ENCODE data around the gene DENND4C.
A peak's percentile ranks its signal among the peaks of the same experiment; 100 is the strongest.
"Not testable (repeated sequence)": the region's sequence is repeated elsewhere in the genome, so short reads cannot be mapped to it uniquely, and the experiment has no call there.

The DENND4C gene

DNA sequence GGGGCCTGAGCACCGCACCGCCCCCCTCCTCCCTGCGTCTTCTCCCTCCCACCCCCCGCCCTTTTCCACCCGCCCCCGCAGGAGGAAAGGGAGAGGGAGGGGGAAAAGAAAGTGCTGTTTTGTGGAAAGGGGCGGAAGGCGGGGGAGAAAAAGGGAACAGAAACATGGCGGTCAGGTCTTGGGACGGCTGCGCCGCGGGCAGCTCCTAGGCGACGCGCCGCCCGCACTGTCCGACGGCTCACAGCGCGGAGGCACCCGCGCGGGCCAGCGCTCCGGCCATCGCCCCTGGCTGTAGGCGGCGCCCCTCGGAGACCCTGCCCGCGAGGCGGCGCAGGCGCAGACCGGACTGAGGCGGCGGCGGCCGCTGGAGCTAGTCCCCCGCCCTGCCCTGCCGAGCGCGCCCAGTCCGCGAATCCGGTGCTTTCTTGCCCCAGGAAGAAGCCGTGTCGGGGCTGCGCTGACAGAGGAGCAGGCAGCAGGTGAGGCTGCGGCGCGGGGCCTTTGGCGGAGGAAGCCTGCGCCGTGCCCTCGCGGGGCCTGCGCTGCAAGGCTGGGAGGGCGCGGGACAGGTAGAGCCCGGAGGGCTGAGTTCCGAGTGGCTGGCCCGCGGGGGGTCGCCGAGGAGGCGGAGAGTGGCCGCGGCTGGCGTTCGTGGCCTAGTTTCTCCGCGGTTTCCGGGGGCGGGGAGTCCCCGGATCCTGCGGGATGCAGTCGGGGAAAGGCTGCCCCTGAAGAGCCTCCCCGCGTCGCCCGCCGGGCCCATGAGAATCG is at the start of gene DENND4C:
DENND4C (plus strand) TSS at position 339 of the 771 bp plus-strand sequence. CDS start 45,482 bp downstream, outside the sequence.
- DNase-seq = peak; percentile 91

DNA sequence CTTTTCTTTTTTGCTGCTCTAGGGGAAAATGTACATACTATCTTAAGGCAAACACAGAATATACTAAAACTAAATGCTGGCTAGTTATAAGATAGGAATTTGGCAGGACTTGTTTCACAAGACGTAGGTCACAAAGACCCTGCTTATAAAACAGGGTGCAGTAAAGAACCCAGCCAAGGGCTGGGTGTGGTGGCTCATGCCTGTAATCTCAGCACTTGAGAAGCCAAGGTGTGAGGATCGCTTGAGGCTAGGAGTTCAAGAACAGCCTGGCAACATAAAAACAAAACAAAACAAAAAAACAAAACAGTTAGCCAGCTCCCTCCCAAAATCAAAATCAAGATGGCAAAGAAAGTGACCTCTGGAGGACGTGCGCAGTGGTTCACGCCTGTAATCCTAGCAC is 49.5 kb upstream of the DENND4C start:
- no peak for DNase-seq

DNA sequence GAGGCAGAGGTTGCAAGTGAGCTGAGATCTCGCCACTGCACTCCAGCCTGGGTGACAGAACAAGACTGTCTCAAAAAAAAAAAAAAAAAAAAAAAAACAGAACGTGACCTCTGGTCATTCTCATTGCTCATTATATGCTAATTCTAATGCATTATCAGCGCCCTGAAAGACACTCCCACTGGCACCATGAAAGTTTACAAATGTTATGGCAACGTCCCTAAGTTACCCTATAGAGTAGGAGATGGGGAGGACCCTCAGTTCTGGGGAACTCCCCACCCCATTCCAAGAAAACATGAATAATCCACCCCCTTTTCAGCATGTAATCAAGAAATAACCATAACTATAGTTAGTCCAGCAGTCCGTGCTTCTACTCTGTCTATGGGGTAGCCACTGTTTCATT is 48.9 kb upstream of the DENND4C start:
- DNase-seq = no peak

DNA sequence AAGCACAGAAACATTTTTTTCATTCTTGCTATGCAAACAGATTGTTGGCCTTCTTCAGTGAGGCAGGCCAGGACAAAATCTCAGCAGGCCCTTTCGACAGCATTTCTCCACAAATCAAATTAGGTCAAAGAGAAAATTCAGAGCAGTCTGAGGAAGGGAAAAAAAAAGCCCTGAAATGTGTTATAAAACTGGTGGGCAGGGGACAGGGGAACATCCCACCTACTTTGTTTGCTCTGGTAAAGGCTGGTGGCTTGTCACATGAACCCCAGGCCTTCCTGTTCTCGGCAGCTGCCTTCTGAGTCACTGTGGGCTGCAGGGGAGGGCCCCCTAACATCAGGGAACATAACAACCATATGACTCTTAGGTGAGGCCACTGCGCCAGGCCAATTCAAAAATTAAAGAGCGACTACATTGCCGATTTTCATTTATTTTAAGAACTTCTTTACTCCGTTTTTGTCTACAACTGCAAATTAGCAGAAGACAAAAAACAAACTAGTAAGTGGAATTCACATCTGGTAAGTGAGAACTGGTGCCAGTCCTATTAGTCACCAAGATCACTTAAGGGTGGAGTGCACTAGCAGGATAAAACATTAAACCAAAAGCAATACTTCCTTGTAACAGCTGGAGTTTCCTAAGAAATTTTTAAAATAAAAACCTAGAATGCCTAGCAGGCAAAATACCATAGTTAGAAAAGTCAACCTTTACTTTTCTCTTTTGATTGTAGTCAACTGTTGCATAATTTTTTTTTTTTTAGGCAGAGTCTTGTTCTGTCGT is 46.2 kb upstream of the DENND4C start:
- DNase-seq = no peak

DNA sequence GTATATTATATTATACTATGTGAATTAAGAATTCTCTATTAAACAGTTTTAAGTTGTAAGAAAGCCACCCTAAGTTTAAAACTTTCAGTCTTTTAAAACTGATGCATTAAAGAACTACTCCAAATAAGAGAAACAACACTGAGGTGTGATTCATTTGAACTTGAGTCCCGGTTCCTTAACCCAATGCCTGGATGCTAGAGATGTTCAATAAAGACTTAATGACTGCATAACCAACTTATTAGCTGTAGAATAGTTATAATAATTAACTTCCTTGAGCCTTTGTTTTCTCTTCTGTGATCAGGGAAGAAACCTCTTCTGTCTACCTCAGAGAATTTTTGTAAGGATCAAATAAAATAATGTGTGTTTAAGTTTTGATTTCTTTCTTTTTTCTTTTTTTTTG is 45.3 kb upstream of the DENND4C start:
- DNase-seq = no peak

DNA sequence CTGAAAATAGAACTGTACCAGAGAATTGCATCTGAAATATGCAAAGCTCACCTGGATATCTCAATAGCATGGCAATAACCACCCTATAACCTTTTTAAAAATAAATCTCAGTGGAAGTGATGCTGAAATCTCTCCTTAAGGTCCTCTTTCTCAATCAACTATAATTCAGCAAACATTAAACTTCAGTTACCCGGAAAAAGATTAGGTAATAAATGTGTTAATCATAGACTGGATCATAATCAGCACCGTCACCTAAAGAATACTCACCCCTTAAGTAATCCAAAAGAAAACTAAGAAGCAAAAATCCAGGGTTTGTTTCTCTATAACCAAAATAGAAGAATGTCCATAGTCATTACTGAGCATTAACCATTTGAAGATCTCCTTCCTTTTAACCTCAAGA is 44.3 kb upstream of the DENND4C start:
- DNase-seq = no peak

DNA sequence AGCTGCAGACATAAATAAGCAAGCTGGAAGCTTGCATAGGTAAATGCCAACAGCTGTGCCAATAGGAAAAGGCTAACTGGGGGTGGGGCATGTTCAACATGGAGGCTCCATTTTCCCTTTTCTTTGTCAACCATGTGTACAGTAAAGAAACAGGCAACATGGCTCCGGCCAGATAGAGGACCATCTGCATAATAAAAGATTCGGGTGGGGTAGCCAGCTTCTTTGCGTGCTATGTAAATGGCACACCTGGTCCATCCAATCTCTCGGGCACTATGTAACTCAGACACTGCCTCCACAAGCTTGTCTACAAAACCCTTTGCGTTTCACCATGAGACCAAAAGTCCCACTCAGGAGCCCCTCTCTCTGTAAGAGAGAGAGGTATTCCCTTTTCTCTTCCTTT is 41.7 kb upstream of the DENND4C start:
- DNase-seq = no peak

DNA sequence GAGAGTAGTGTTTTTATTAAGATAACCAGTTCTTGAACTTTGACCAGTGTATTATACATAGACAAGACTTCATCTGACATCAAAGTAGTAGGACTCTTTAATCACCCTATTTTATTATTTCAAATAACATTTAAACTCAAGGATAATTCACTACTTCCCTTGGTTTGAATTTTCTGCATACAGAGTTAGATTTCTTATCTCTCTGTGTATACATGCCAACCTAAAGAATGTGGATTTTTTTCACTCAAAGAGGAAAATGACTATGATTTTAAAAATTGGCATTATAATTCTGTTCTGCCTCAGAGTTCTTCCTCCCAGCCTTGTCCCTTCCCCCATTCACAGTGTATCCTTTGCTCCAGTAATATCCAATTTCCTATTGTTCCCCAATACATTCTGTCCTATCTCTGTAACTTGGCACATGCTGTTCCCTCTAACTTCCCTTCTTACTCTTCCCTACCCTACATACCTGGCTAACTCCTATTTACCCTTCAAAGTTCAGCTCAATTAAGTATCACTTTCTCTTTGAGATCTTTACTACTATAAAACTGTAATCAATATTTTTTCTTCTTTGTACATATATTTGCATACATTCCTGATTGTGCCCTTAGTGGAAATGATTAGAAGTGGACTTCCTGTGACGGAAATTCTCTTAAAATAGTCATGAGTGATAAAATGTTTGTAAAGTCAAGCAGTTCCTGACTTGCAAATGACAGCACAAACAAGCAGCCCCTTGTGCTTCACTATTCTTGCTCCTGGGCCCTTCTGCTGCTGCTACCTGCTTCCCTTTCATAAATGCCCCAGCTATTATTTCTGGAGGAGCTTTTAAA is 38.1 kb upstream of the DENND4C start:
- no peak for DNase-seq

DNA sequence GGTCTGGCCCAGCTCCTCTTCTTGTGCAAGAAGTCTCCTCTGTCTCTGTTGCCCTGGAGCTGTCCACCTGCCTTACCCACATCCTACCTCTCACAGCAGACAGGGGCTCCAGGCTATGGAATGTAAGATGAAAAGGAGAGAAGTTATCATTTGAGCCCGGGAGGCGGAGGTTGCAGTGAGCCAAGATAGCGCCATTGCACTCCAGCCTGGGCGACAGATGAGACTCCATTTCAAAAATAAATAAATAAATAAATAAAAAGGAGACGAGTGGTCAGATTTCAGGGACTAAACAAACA is 37.5 kb upstream of the DENND4C start:
- DNase-seq = no peak

DNA sequence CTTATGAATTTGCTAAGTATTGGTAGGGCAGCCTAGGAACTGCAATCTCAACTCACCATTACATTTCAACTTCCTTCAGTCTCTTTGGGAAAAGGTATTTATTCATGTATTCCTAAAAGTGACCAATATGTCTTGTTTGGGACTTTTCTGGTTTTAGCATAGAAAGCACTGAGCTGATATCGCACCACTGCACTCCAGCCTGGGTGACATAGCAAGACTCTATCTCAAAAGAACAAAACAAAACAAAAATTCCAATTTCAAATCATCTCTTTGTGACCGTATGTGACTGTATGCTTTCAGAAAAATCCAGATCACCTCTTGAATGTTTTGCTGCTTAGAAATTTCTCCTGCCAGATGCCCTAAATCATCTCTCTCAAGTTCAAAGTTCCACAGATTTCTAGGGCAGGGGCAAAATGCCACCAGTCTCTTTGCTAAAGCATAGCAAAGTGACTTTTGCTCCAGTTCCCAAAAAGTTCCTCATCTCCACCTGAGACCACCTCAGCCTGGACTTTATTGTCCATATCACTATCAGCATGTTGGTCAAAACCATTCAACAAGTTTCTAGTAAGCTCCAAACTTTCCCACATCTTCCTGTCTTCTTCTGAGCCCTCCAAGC is 37.0 kb upstream of the DENND4C start:
- not testable (repeated sequence) for DNase-seq

DNA sequence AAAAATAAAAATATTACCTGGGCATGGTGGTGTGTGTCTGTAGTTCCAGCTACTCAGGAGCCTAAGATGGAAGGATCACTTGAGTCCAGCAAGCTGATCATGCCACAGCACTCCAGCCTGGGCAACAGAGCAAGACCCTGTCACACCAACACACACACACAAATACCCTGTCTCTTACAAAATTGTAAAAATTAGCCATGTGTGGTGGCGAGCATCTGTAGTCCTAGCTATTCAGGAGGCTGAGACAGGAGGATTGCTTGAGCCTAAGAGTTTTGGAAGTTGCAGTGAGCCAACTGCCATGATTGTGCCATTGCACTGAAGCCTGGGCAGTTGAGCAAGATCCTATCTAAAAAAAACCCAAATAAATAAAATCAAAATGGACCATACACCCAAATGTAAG is 32.1 kb upstream of the DENND4C start:
- no peak for DNase-seq

DNA sequence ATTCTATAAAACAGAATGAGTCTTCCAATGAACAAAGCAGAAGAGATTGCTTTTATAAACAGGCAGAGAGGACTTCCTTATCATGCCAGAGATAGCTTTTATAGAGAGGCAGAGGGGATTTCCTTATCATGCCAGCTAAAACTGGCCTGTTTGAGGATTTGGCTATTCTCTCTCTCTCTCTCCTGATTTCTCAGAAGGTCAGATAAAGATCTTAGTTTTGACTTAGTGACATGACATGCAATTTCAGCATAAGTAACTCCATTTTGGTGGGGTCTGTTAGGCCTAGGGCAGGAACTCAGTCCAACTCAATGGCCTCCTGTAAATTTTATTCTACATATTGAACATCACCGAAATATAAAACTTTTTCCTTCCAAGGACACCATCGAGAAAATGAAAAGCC is 31.5 kb upstream of the DENND4C start:
- DNase-seq = no peak

DNA sequence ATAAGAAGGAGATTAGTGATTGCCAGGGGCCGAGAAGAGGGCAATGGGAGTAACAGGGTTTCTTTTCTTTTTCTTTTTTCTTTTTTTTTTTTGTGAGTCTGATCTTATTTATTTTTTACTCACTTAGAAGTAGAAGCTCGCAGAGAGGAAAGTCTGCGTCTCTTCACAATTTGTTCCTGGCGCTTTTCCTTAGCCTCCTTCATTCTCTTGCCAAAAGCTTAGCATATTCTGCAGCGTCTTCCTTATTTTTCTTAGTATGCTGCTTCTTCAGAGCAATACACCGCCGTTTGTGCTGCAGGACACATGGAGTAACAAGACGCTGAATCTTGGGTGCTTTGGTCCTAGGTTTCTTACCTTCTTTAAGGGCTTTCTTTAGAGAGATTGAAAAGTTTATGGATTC is 30.3 kb upstream of the DENND4C start:
- no peak for DNase-seq

DNA sequence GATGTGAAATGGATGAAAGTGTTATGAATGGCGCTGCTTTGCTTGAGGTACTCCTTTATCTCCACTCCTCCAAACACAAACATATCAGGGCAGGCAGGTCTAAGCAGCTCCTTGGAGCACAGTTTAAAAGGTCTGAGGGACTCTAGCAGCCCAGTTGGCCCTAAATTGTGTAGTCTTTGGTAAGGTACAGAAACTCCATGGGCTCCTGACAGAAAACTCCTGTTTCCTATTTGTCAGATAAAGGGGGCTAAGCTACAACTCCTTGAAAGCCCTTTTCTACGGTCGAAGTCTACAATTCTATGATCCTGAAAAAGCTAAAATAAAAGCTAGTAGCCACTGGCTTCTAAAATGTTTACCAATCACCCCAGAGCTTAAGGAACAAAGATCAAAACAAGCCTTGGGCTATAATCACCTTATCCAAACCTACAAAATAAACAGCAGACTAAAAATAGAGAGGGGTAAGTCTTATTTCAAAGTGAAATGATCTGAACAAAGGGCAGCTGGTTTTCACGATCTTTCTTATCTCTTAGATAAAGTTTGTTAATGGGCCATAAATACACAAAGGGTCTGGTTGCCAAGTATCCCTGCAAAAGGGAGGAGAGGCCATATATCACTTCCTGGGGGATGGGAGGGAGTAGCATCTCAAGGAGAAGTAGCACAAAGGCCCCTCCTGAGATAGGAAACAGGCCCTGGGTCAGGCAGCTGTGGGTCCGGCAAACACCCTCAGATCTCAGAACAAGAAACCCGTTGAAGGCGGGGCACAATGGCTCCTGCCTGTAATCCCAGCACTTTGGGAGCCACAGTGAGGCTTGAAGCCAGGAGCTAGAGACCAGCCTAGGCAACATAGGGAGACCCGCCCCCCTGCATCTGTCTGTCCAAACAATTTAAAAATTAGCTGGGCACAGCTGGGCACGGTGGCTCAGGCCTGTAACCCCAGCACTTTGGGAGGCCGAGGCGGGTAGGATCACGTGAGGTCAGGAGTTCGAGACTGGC is 28.3 kb upstream of the DENND4C start:
- DNase-seq = no peak

DNA sequence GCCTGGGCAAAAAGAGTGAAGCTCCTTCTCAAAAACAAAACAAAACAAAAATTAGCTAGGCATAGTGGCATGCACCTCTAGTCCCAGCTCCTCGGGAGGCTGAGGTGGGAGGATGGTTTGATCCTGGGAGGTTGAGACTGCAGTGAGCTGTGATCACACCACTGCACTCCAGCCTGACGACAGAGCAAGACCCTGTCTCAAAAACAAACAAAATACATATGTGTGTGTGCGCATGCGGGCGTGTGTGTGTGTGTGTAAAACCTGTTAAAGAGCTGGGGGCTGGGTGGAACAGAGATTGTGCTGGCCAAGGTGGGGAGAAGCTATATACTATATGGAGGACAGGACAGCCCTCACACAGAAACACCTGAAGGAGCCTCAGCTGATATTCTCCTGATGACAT is 27.4 kb upstream of the DENND4C start:
- no peak for DNase-seq

DNA sequence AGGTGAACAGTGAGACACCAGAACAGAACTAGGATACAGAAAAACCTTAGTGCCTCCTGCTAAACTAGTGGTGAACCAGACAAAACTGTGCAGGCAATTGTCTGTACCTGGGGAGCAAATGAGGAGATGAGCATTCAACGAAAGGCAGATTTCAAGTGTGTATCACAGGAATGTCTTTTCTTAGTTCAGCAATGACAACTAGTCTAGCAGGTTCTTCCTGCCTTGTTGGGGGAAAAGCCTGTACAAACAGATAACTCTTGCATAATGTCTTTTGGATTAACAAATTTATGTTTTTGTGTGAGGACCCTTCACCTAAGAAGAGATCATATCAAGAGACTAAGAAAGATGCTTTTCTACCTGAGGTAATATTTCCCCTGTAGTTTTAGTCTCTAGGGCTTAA is 21.8 kb upstream of the DENND4C start:
- DNase-seq = no peak

DNA sequence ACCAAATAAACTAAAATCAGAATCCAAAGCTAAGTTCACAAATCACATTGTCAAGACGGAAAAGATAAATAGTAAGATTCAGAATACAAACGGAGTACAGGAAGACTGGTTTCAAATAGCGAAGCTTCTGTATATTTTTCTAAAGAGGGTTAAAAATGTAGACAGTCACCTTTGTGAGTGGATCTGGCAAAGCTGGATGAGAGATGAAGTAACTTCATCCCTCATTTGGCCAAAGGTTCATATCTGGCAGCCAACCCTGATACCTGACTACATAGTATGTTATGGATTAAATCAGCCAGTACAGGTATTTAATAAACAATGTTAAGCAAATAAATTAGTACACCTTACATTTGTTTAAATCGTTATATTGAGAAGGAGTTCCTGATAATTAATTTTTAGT is 21.3 kb upstream of the DENND4C start:
- DNase-seq = no peak

DNA sequence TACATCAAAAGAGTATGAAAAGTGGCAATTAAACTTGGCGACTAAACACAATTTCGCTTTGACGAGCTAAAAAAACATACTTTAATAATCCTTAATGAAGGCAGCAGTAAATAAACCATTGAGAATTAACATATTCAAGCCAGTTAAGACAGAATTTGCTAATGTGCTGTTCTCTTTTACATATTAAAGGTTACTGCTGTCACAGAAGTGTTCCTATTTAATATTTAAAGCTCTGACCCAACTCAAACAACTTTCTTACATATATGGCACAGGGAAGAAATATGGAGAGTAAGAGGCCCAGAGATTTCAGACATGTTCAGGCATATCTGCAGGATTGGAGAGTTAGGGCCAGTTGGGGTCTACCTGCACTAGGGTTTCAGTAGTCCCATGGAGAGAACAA is 16.7 kb upstream of the DENND4C start:
- DNase-seq = no peak

DNA sequence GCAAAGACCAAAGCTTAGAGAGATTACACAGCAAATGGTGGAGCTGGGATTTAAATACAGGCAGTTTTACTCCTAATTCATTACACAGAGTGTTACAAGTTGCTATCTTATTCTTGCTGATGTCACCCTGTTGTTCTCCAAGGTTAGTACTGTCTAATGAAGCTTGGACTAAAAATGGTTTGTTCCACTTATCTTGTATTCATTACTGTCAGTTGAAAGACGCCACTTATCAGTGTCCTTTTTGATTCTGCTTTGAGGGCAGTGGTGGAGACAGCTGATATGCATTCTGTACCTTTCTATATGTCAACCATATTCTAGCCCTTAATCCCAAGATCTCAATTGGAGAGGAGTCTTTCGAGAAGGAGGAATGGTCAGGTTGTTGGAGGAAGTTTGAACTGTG is 14.0 kb upstream of the DENND4C start:
- DNase-seq = no peak

DNA sequence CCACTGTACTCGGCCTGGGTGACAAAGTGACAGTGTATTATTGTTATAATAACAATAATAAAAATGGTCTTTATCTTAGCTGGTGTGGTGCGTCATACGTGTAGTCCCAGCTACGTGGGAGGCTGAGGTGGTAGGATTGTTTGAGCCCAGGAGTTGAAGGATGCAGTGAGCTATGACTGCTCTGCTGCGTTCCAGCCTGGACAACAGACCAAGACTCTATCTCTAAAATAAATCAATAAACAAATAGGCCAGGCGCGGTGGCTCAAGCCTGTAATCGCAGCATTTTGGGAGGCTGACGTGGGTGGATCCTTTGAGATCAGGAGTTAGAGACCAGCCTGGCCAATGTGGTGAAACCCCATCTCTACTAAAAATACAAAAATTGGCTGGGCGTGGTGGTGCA is 9.2 kb upstream of the DENND4C start:
- no peak for DNase-seq

DNA sequence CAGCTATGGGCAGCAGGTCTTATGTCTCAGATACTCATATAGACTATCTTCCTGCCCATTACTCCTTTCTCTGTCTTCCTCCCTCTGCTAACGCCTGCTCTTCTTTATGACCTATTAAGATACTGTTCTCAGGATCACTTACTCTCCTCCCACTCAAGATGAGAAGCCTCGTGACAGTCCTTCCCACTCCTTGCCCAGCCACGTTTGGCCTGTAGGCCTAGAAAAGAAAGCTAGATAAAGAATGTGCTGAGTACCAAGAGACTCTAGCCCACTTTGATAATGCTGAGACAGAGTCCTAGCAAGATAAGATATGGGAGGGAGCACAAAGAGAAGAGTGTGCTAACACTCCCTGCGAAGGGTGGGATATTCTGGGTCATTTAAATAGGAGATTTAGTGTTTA is 6.8 kb upstream of the DENND4C start:
- no peak for DNase-seq

DNA sequence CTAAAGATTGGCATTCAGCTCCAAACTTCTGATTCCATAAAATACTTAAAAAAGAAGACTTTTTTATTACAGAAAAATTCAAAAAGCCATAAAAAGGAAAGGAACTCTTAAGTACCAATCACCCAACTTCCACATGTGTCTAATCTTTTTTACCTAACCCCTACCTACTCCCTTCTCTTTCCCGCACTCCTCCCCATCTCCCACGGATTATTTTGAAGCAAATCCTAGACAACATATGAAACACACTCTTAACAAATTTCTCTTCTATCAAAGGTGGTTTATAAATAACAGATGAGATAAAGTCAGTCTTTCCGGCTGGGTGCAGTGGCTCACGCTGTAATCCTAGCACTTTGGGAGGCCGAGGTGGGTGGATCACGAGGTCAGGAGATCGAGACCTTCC is 5.9 kb upstream of the DENND4C start:
- no peak for DNase-seq

All from NCI-H2227 treated with DMSO at 0.1 percent for 48 hours (cell line).